Measurements from ENCODE around the gene ZC3H7B.

DNA sequence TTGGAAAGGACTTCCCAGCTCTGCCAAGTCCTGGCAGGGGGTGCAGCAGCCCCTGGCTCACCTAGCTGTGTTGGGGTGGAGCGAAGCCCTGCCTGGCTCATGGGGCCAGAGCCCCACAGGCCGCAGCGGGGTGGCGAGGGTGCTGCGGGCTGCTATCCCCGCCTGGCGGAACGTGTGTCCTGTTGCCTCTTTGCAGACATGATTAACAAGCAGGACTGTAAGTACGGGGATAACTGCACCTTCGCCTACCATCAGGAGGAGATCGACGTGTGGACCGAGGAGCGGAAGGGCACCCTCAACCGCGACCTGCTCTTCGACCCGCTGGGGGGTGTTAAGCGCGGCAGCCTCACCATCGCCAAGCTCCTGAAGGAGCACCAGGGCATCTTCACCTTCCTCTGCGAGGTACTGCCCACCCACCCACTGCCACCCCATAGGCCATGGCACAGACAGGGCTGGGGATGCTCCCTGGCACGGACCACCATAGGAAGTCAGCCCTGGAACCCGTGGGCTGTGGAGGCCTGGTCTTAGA lies 44.5 kb downstream of the ZC3H7B start:
- TF ChIP-seq, protein P1, sequence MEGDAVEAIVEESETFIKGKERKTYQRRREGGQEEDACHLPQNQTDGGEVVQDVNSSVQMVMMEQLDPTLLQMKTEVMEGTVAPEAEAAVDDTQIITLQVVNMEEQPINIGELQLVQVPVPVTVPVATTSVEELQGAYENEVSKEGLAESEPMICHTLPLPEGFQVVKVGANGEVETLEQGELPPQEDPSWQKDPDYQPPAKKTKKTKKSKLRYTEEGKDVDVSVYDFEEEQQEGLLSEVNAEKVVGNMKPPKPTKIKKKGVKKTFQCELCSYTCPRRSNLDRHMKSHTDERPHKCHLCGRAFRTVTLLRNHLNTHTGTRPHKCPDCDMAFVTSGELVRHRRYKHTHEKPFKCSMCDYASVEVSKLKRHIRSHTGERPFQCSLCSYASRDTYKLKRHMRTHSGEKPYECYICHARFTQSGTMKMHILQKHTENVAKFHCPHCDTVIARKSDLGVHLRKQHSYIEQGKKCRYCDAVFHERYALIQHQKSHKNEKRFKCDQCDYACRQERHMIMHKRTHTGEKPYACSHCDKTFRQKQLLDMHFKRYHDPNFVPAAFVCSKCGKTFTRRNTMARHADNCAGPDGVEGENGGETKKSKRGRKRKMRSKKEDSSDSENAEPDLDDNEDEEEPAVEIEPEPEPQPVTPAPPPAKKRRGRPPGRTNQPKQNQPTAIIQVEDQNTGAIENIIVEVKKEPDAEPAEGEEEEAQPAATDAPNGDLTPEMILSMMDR (IDR thresholded peaks at IDR 0.05) = no peak
- TF ChIP-seq EP300 (IDR thresholded peaks at IDR 0.05) (no peak), POLR2A (IDR thresholded peaks at IDR 0.05) (no peak)
